Panc1 (cell line): ENCODE results near the gene RPP25L.

Experiments
- POLR2AphosphoS5 ChIP-seq: IDR thresholded peaks from 2 replicates; pipeline ENCODE4 v1.6.1; 2012; ENCODE audit warnings: mild to moderate bottlenecking, low read depth, low read length, moderate library complexity
- SIN3A ChIP-seq: IDR thresholded peaks from 2 replicates; pipeline ENCODE4 v1.6.1; 2012; ENCODE audit warnings: low read depth, mild to moderate bottlenecking, low read length, moderate library complexity, borderline replicate concordance; ENCODE audit not compliant: insufficient read depth
- TCF7L2 ChIP-seq: IDR thresholded peaks from 2 replicates; pipeline ENCODE4 v1.6.1; 2011; ENCODE audit warnings: mild to moderate bottlenecking, low read depth, low read length, inconsistent platforms
- TF ChIP-seq, protein P1 (sequence below): fragments of 450-650 bp; IDR thresholded peaks from 2 replicates; pipeline ENCODE4 v1.5.1; 2017; ENCODE audit warnings: mild to moderate bottlenecking

DNA sequence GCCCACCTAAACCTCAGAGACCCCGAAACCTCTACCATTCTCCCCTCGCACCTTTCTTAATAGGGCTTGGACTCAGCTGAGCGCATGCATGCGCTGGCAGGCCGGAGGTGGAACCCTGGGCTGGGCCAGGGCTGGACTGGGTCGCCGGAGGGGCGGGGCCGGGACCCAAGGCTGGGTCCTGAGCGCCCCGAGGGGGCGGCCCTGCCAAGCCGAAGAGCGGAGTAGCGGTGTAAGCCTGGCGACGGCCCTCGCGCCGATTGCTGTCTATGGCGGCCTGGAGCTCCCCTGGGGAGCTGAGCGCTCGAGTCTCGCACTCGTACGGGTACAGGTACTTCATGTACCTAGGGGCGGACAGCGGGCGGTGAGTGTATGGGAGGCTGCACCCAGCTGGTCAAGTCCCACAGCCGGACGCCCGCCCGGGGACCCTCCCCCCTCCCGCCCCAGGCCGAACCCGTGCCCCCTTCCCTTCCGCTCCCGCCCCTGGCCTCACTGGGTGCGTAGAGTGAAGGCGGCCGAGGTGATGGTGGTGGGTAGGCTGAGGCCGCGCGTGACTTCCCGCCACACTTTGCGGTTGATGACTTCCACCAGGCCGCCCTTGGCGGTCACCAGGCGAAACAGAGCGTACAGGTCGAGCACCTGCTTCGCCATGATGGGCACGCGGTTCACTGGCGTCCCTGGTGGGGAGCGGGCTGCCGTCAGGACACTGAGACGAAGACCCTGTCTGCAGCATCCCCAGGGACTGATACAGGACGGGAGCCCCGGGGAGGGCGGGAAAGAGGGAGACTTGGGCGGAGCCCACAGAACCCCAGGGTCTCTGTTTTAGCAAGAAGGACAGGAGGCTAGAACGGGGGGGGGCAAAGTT lies 11.7 kb upstream of the RPP25L start:
- TF ChIP-seq, protein P1, sequence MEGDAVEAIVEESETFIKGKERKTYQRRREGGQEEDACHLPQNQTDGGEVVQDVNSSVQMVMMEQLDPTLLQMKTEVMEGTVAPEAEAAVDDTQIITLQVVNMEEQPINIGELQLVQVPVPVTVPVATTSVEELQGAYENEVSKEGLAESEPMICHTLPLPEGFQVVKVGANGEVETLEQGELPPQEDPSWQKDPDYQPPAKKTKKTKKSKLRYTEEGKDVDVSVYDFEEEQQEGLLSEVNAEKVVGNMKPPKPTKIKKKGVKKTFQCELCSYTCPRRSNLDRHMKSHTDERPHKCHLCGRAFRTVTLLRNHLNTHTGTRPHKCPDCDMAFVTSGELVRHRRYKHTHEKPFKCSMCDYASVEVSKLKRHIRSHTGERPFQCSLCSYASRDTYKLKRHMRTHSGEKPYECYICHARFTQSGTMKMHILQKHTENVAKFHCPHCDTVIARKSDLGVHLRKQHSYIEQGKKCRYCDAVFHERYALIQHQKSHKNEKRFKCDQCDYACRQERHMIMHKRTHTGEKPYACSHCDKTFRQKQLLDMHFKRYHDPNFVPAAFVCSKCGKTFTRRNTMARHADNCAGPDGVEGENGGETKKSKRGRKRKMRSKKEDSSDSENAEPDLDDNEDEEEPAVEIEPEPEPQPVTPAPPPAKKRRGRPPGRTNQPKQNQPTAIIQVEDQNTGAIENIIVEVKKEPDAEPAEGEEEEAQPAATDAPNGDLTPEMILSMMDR = no peak
- TF ChIP-seq POLR2AphosphoS5 (no peak), TCF7L2 (no peak), SIN3A (no peak)
